Glutamatergic neuron (in vitro differentiated cells): ENCODE measurements around the gene SMC6. TPM values are rescaled to one million over a fixed set of nuclear protein-coding genes. Genes with fewer than 3 reads are reported as not detected.

Source experiments
- DNase-seq: peaks from one replicate; pipeline ENCODE4 v3.0.0; 2022
- H3K27ac Mint-ChIP-seq: one replicate; pipeline ENCODE4 v1.8.0; 2020; ENCODE audit warnings: mild to moderate bottlenecking, mixed read lengths, inconsistent platforms; ENCODE audit not compliant: unreplicated experiment
- H3K27me3 Mint-ChIP-seq: one replicate; pipeline ENCODE4 v1.8.0; 2020; ENCODE audit warnings: mild to moderate bottlenecking, moderate library complexity, mixed read lengths, inconsistent platforms; ENCODE audit not compliant: unreplicated experiment
- H3K36me3 Mint-ChIP-seq: one replicate; pipeline ENCODE4 v1.8.0; 2020; ENCODE audit warnings: mild to moderate bottlenecking, mixed read lengths, inconsistent platforms; ENCODE audit not compliant: unreplicated experiment
- H3K4me1 Mint-ChIP-seq: one replicate; pipeline ENCODE4 v1.8.0; 2020; ENCODE audit warnings: mild to moderate bottlenecking, low read depth, mixed read lengths, inconsistent platforms; ENCODE audit not compliant: unreplicated experiment
- H3K4me3 Mint-ChIP-seq: one replicate; pipeline ENCODE4 v1.8.0; 2020; ENCODE audit warnings: mild to moderate bottlenecking, mixed read lengths, inconsistent platforms; ENCODE audit not compliant: unreplicated experiment
- H3K9me3 Mint-ChIP-seq: one replicate; pipeline ENCODE4 v1.8.0; 2020; ENCODE audit warnings: mild to moderate bottlenecking, moderate library complexity, mixed read lengths, inconsistent platforms; ENCODE audit not compliant: unreplicated experiment
- CTCF ChIP-seq: fragments of 200-600 bp; sonication (generic); IDR thresholded peaks from one replicate; pipeline ENCODE4 v1.5.0; 2021; ENCODE audit not compliant: partially characterized antibody, unreplicated experiment
- total RNA-seq: library from RNA; stranded (reverse); fragmentation: NEBNext Ultra II Directional; extraction: Animal tissue kit (Norgen Biotek cat#: 25700); gene quantifications from one replicate; pipeline ENCODE4 v1.2.1, GENCODE V29; 2021; ENCODE audit not compliant: unreplicated experiment

SMC6 gene
- total RNA-seq, 1 donor from 2014 or later: 61.4 TPM

DNA sequence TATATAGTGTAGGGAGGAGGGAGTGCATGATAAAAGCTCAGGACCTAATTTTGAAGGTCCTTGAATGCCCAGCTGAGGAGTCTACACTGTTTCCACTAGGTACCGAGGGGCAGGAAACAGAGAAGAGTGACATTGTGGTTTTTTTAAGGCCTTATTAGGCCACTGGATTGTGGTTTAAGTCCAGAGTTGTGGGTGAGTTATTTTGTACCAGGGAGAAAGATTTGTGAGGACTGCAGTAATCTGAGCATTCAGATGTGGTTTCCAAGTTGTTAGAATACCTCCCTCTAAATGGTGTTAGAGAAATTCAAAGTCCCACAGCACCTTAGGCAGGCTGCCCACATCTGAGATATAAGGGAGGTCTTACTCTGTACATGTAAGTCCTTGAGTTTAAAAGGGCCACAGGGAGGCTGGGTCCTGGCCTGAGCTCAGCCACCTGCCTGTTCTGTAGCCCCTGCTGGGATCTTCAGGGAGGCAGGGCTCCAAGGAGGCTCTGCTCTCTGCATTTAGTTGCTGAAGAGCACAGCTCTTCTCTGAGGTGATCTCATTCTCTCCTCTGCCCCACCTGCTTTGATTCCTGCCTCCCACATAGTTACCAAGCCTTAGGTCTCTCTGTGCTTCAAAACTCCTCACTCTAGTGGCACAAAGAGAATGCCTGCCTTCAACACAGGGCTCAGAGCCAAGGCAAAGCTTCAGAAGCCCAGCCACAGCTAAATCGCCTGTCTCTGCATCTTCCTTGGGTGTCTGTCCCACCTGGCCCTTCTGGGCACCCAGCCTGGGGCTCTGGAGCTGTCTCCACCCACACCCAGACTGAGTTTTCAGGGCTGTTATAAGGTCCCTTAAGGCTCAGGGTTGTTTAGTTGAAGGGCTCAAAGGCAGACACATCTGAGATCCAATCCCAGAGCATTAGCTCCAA is 125.0 kb downstream of the SMC6 start:
- DNase-seq: no peak
- TF ChIP-seq CTCF: no peak
- Mint-ChIP-seq H3K27me3 (no peaks in the 10 kb centered on the region), H3K36me3 (peaks cover 19% of the 10 kb centered on the region), H3K27ac (no peak overlapping the region), H3K4me1 (peaks cover 3% of the 10 kb centered on the region), H3K9me3 (peaks cover 3% of the 10 kb centered on the region), H3K4me3 (no peak overlapping the region)

DNA sequence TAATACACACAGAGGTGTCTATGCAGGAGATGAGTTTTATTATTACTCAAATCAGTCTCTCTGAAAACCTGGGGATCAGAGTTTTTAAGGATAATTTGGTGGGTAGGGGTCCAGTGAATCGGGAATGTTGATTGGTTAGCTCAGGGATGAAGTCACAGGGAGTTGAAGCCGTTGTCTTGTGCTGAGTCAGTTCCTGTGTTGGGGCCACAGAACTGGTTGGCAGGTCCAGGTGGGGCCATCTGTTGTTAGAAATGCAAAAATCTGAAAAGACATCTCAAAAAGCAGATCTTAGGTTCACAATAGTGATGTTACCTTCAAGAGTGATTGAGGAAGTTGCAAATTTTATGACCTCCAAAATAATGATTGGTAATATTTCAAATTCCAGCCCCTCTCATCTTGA is 126.2 kb downstream of the SMC6 start:
- H3K4me1 Mint-ChIP-seq: peaks cover 3% of the 10 kb centered on the region
- TF ChIP-seq CTCF: no peak
- H3K4me3 Mint-ChIP-seq: no peak overlapping the region
- no peak for DNase-seq
- H3K27me3 Mint-ChIP-seq: no peaks in the 10 kb centered on the region
- H3K27ac Mint-ChIP-seq: no peak overlapping the region
- peaks cover 16% of the 10 kb centered on the region for H3K36me3 Mint-ChIP-seq
- peaks cover 3% of the 10 kb centered on the region for H3K9me3 Mint-ChIP-seq

- no peak for TF ChIP-seq CTCF
- peaks cover 3% of the 10 kb centered on the region for H3K4me1 Mint-ChIP-seq
These were observed 126.6 kb downstream of the SMC6 start for GRCh38 chr2:17626986-17627385.

DNA sequence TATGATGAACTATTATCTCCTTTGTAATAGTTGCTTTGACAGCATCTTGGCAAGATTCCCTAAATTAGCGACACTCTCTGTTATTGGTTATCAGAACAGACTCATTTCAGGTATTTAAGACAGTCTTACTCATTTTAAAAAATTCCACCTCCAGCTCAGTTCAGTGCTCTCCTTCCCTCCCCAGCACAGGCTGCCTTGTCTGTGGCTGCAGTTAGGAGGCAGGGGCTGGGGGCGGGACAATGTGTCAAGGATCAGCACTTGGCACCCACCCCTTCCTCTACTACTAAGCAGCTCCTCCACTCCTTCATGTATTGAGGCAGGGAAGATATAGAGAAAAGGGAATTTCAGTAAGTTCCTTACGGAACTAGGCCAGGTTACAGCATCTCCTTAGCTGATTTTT is 128.2 kb downstream of the SMC6 start:
- no peak for TF ChIP-seq CTCF
- Mint-ChIP-seq H3K27me3 (peaks cover 2% of the 10 kb centered on the region), H3K27ac (no peak overlapping the region), H3K4me3 (no peak overlapping the region), H3K4me1 (peaks cover 3% of the 10 kb centered on the region), H3K36me3 (peaks cover 16% of the 10 kb centered on the region), H3K9me3 (peaks cover 3% of the 10 kb centered on the region)
- no peak for DNase-seq

More at GRCh38 chr2:17626986-17627385, 126.6 kb downstream of the SMC6 start:
- DNase-seq: no peak
- H3K27me3 Mint-ChIP-seq: no peaks in the 10 kb centered on the region
- H3K9me3 Mint-ChIP-seq: peaks cover 3% of the 10 kb centered on the region
- H3K36me3 Mint-ChIP-seq: peaks cover 16% of the 10 kb centered on the region
- H3K27ac Mint-ChIP-seq: no peak overlapping the region
- no peak overlapping the region for H3K4me3 Mint-ChIP-seq

DNA sequence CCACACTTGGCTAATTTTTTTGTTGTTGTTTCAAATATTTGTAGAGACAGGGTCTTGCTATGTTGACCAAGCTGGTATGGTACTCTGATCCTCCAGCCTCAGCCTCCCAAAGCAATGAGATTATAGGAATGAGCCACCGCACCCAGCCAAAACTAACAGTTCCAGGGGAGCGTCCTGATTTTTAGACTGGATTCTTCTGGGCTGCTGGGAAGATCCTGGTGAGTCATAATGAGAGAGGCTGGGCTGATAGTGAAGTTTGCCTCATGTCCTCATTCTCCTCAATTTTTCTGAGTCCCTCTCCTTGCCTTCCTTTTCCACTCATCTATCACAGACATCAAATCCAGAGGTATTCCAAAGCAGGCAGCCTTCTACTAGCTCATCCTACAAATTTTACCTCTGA is 131.8 kb downstream of the SMC6 start:
- H3K36me3 Mint-ChIP-seq: no peaks in the 10 kb centered on the region
- DNase-seq: no peak
- no peak overlapping the region for H3K4me3 Mint-ChIP-seq
- peaks cover 7% of the 10 kb centered on the region for H3K4me1 Mint-ChIP-seq
- H3K27me3 Mint-ChIP-seq: peaks cover 2% of the 10 kb centered on the region
- no peak for TF ChIP-seq CTCF
- no peak overlapping the region for H3K27ac Mint-ChIP-seq
- H3K9me3 Mint-ChIP-seq: no peaks in the 10 kb centered on the region
